Measurements from ENCODE around the gene DDI2. TPM values are rescaled to one million over a fixed set of nuclear protein-coding genes. Genes with fewer than 3 reads are reported as not detected.
A peak's percentile ranks its signal among the peaks of the same experiment; 100 is the strongest.

The DDI2 gene
- total RNA-seq, 1 donor from 2014 or later, result 22.5 TPM

- Histone ChIP-seq H3K27ac (replicated peaks) (no peak overlapping the region), H3K4me1 (peaks cover 85% of the 10 kb centered on the region)
These were observed 9.2 kb downstream of the DDI2 start for GRCh38 chr1:15626269-15626950.

DNA sequence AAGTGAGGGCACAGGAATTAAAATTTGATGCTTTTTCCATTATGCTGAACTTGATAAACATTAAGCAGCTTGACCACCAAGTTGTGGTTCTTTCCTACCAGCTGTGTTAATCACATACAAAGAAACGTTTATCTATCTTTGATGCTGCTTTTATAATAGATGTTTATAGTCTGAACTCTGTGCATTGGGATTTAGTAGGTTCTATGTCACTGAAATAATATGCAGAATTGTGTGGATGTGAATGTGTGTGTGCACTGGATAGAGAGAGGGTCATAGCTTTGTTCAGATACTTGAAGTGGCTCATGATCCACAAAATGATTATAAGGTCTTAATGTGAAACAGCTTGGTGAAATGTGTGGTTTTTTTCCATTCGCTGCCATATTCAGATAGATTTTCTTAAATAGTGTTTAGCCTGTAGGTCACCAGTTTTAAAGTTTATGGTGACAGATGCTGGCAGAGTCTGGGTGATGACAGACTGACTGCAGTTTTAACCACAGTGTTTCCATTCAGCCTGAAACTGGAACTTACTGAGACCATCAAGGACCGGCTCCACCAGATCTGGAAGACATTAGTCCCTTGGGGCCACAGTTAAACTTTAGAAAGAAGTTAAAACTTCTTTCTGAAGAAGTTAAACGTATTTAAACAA, 10.2 kb downstream of the DDI2 start:
- peaks cover 75% of the 10 kb centered on the region for H3K4me1 ChIP-seq
- TF ChIP-seq CTCF (IDR thresholded peaks at IDR 0.05; ENCODE audit: borderline replicate concordance), result no peak
- no peaks in the 10 kb centered on the region for H3K9me3 ChIP-seq (replicated peaks)
- no peaks in the 10 kb centered on the region for H3K27me3 ChIP-seq (ENCODE audit: low read depth)
- intact Hi-C loops (cut with micrococcal nuclease), result no loop called here
- peaks cover 51% of the 10 kb centered on the region for H3K36me3 ChIP-seq
- H3K27ac ChIP-seq (replicated peaks), result peak overlapping the region; percentile 56
- DNase-seq, result no peak
- H3K4me3 ChIP-seq, result no peak overlapping the region

More at GRCh38 chr1:15626269-15626950, 9.2 kb downstream of the DDI2 start:
- no peak for DNase-seq
- H3K4me3 ChIP-seq, result no peak overlapping the region
- H3K9me3 ChIP-seq (replicated peaks), result no peaks in the 10 kb centered on the region
- intact Hi-C loops (cut with micrococcal nuclease), result no loop called here
- H3K27me3 ChIP-seq (ENCODE audit: low read depth), result no peaks in the 10 kb centered on the region
- no peak for TF ChIP-seq CTCF (IDR thresholded peaks at IDR 0.05; ENCODE audit: borderline replicate concordance)
- peaks cover 40% of the 10 kb centered on the region for H3K36me3 ChIP-seq

GRCh38 chr1:15628003-15628402, 10.7 kb downstream of the DDI2 start:
- TF ChIP-seq CTCF (IDR thresholded peaks at IDR 0.05; ENCODE audit: borderline replicate concordance), result no peak
- intact Hi-C loops (cut with micrococcal nuclease), result no loop called here
- H3K4me3 ChIP-seq, result no peak overlapping the region
- H3K27ac ChIP-seq (replicated peaks), result peak overlapping the region; percentile 56
- no peaks in the 10 kb centered on the region for H3K9me3 ChIP-seq (replicated peaks)
- peaks cover 54% of the 10 kb centered on the region for H3K36me3 ChIP-seq
- no peaks in the 10 kb centered on the region for H3K27me3 ChIP-seq (ENCODE audit: low read depth)
- peaks cover 69% of the 10 kb centered on the region for H3K4me1 ChIP-seq
- DNase-seq, result no peak

GRCh38 chr1:15633756-15634420, 16.6 kb downstream of the DDI2 start:
- no peaks in the 10 kb centered on the region for H3K9me3 ChIP-seq (replicated peaks)

DNA sequence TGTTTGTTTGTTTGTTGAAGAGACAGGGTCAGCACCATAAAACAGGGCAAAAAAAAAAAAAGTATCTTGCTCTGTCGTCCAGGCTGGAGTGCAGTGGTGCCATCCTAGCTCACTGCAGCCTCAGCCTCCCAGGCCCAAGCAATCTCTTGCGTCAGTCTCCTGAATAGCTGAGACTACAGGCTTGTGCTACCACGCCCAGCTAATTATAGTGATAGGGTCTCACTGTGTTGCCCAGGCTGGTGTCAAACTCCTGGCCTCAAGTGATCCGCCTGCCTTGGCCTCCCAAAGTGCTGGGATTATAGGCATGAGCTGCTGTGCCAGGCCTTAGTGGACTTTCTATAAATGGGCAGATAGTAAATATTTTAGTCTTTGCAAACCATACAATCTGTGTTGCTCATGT, 19.2 kb downstream of the DDI2 start:
- Histone ChIP-seq H3K36me3 (peaks cover 98% of the 10 kb centered on the region), H3K27ac (replicated peaks) (no peak overlapping the region), H3K4me1 (no peaks in the 10 kb centered on the region), H3K9me3 (replicated peaks) (no peaks in the 10 kb centered on the region), H3K27me3 (ENCODE audit: low read depth) (no peaks in the 10 kb centered on the region), H3K4me3 (no peak overlapping the region)
- TF ChIP-seq CTCF (IDR thresholded peaks at IDR 0.05; ENCODE audit: borderline replicate concordance), result no peak
- no peak for DNase-seq
- intact Hi-C loops (cut with micrococcal nuclease), result no loop called here

More at GRCh38 chr1:15633756-15634420, 16.6 kb downstream of the DDI2 start:
- TF ChIP-seq CTCF (IDR thresholded peaks at IDR 0.05; ENCODE audit: borderline replicate concordance), result no peak
- Histone ChIP-seq H3K4me3 (no peak overlapping the region), H3K4me1 (peaks cover 12% of the 10 kb centered on the region), H3K27me3 (ENCODE audit: low read depth) (no peaks in the 10 kb centered on the region), H3K27ac (replicated peaks) (no peak overlapping the region), H3K36me3 (peaks cover 96% of the 10 kb centered on the region)
- no peak for DNase-seq
- intact Hi-C loops (cut with micrococcal nuclease), result no loop called here
